Lower leg skin (tissue), 4 donors: Measurements from ENCODE around the gene HOXB1. TPM values are rescaled to one million over a fixed set of nuclear protein-coding genes. Genes with fewer than 3 reads are reported as not detected.

ENCODE experiments used
- DNase-seq, 2 donors: peaks; one replicate each; pipeline ENCODE4 v3.0.0-alpha.2; 2019; ENCODE audit warnings: low spot score in 2 of 2
- H3K4me3 ChIP-seq: fragments of 200-600 bp; sonication (generic); 2 replicates; pipeline ENCODE4 v1.5.1; 2017; ENCODE audit warnings: mild to moderate bottlenecking, low read depth; ENCODE audit not compliant: poor library complexity, severe bottlenecking
- POLR2A ChIP-seq, 2 donors: fragments of 450-650 bp; IDR thresholded peaks; one replicate each; pipeline ENCODE4 v1.6.1; 2016 to 2017; ENCODE audit warnings: antibody characterized with exemption in 2 of 2, mild to moderate bottlenecking in 1 of 2, moderate library complexity in 1 of 2
- WGBS, 2 donors: methylation state at CpG; one replicate each; pipeline ENCODE4 v1.1.5; 2018; 5-methylcytosine and 5-hydroxymethylcytosine counted together
- intact Hi-C: fragments of 100-400 bp; cut with DNase I; formaldehyde crosslinking; loops from one replicate; pipeline ENCODE4 v1.15.0; 2023; ENCODE audit warnings: low total_unique reads
- total RNA-seq, 4 donors: library from RNA; depleted of rRNA; stranded (reverse); fragments of >200 nt; gene quantifications; one replicate each; pipeline ENCODE4 v1.1.0, GENCODE V29; 2016
- TF ChIP-seq, protein P1 (sequence below), 3 donors: fragments of 450-650 bp; IDR thresholded peaks; one replicate each; pipeline ENCODE4 v1.5.1; 2016; ENCODE audit warnings: antibody characterized with exemption in 3 of 3, mild to moderate bottlenecking in 3 of 3, moderate library complexity in 2 of 3

Gene HOXB1
- total RNA-seq, 4 donors from 2014 or later, result 0.19 to 0.52 TPM; not detected in 2

DNA sequence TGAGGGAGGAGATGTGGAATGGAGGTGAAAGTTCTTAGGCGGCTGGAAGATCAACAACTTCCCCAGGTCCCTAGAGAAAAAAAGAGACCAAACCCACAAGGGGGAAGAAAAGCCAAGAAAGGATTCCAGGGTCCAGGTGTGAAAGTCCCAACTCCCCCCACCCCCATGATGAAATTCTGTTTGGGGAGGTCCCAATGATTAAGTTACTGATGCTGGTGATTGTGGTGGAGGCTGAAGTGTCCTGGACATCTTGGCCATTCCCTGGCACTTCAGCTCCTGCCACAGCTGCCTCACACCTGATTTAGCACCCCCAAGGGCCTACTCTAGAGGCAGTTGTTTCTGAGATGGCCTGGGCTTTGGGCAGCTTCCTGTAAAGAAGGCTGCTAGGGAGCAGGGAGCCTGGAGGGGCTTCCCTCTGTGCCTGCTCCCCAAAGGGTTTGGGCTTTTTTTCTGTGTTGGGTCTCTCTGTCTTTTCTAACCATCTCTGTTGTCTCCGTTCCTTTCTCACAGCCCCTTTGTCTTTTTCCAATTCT lies 34.3 kb upstream of the HOXB1 start:
- H3K4me3 ChIP-seq, result no peak overlapping the region
- intact Hi-C loops, result no loop called here
- TF ChIP-seq, protein P1, sequence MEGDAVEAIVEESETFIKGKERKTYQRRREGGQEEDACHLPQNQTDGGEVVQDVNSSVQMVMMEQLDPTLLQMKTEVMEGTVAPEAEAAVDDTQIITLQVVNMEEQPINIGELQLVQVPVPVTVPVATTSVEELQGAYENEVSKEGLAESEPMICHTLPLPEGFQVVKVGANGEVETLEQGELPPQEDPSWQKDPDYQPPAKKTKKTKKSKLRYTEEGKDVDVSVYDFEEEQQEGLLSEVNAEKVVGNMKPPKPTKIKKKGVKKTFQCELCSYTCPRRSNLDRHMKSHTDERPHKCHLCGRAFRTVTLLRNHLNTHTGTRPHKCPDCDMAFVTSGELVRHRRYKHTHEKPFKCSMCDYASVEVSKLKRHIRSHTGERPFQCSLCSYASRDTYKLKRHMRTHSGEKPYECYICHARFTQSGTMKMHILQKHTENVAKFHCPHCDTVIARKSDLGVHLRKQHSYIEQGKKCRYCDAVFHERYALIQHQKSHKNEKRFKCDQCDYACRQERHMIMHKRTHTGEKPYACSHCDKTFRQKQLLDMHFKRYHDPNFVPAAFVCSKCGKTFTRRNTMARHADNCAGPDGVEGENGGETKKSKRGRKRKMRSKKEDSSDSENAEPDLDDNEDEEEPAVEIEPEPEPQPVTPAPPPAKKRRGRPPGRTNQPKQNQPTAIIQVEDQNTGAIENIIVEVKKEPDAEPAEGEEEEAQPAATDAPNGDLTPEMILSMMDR (IDR thresholded peaks at IDR 0.05), result no peak
- TF ChIP-seq POLR2A (IDR thresholded peaks at IDR 0.05), result no peak
- DNase-seq, result no peak
- WGBS, 2 donors, result 74 to 76% methylated on average over 2 of the region's 2 CpGs

DNA sequence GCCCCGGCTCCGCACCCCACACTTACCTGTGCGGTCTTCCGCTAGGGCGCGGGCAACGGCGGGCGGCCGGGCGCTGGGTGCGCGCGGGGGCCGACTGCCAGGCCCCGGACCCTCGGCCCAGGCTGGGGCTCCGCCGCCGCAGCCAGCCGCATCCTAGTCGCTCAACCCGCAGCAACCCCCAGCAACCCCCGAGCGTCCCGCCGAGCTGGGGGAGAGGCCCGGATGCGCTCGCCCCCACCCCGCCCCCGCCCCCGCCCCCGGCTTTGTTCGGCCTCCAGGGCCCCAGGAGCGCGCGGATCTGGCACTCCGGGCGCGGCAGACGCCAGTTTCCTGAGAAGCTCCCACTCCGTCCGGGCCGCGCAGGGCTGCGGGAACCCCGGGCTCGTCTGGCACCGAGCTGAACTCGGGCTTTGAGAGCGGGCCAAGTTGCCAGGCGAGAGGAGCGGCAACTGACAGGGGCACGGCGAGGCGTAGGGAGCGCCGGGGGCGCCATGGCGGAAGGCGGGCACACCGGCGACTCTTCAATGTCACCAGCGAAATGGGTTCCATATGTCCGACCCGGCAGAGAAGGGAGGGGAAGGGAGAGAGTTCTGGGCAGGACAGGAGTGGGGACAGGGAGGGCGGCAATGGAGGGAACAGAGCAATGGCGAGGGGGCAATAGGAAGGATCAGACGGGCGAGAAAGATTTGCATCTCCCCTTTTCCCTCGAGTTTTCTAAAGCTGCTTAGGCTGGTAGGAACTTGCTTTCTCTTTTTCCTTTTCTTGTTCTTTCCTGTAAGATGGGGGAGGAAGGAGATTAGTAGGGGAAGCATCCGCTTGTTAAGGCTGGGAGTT lies 33.6 kb upstream of the HOXB1 start:
- TF ChIP-seq POLR2A (IDR thresholded peaks at IDR 0.05), result no peak
- TF ChIP-seq, protein P1 (IDR thresholded peaks at IDR 0.05), result no peak
- intact Hi-C loops, result no loop called here
- peak overlapping the region; percentile 10 for H3K4me3 ChIP-seq
- WGBS, 2 donors, result 9 to 14% methylated on average over 35 to 42 of the region's 73 CpGs
- DNase-seq, result no peak

DNA sequence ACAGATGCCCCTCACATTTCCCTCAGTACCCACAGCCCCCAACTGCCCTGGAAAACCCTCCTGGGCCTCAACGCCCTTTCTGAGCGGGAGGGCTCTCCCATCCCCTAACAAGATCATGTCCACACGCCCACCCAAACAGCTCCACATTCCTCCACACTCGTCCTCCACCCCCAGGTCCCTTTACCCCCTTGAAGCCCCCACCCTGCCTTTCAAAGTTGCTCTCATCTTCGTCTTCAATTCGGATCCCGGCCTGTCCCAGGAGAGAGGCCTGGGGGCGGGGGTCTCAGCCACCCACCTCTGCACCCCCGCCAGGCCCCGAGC lies 33.0 kb upstream of the HOXB1 start:
- intact Hi-C loops, result no loop called here
- TF ChIP-seq, protein P1 (IDR thresholded peaks at IDR 0.05), result no peak
- TF ChIP-seq POLR2A (IDR thresholded peaks at IDR 0.05), result no peak
- 35 to 43% methylated on average over 10 of the region's 10 CpGs for WGBS, 2 donors
- H3K4me3 ChIP-seq, result no peak overlapping the region
- DNase-seq, result no peak

DNA sequence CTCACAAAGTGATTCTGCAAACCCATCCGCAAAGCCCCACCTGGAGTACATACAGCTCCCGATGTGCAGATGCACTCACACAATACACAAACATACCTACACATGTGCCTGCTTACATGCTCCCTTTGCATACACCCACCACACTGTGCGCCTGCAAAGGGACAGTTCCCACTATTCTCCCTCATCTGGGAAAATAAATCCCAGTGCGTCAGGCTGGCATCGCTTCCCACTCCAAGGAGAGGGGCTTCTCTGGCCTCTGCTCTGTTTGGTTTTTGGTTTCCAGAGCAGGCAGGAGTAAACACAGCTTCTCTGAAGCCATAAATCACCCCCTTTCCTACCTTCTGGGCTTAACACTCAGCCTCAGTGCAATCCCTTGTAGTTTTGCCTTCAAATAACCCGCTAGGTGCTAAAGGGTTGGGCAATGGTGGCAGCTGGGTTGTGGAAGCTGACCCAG lies 32.6 kb upstream of the HOXB1 start:
- intact Hi-C loops, result no loop called here
- TF ChIP-seq, protein P1 (IDR thresholded peaks at IDR 0.05), result no peak
- no peak for TF ChIP-seq POLR2A (IDR thresholded peaks at IDR 0.05)
- no peak overlapping the region for H3K4me3 ChIP-seq
- DNase-seq, result no peak
- 64 to 72% methylated on average over 6 of the region's 6 CpGs for WGBS, 2 donors

DNA sequence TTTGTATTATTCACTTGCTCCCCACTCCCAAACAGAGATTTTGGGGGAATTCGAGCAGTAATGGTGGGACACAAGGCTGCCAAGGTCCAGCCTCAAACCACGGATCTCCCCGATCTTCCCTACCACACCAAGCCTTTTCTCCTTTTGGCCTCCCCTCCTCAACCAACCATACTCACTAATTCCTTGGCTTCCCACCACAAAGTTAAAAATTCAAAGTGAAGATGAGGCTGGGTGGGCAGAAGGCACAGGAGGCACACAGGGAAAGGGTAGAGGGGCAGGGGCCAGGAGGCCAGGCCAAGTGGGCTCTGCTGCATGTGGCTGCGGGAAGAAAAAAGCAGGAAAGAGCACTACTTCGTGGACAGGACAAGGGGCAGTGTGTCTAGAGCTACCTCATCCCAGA lies 32.1 kb upstream of the HOXB1 start:
- H3K4me3 ChIP-seq, result no peak overlapping the region
- intact Hi-C loops, result no loop called here
- 76 to 77% methylated on average over 5 of the region's 5 CpGs for WGBS, 2 donors
- no peak for DNase-seq
- TF ChIP-seq, protein P1 (IDR thresholded peaks at IDR 0.05), result no peak
- TF ChIP-seq POLR2A (IDR thresholded peaks at IDR 0.05), result no peak
